ENCODE data around the gene LRWD1. TPM values are rescaled to one million over a fixed set of nuclear protein-coding genes. Genes with fewer than 3 reads are reported as not detected.
"Not testable (repeated sequence)": the region's sequence is repeated elsewhere in the genome, so short reads cannot be mapped to it uniquely, and the experiment has no call there.

LRWD1 gene
- total RNA-seq, 1 experiment from 2014 or later: 35.4 TPM

DNA sequence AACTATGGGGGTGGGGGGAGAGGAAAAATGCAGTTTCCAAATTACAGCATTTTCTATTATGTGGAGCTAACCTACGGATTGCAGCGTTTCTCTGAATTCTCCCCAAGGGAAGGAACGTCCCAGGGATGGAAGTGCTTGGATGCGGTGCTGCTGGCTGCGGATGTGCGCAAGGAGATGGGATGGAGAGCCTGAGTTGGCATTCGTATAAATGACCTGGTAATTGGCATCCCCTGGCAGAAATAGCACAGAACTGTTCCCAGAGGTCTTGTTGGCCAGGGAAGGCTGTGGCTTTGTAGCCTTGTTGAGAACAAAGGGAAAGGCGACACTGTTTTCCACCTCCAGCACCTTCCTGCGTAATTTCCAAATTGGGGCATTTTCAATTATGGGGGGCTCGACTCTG is 28.7 kb upstream of the LRWD1 start:
- in situ Hi-C loops (cut with HindIII; ENCODE audit: low pct_unique_long_range_greater_than_20kb, low sequenced_read_pairs): no loop called here
- DNase-seq (ENCODE audit: low read depth): no peak

GRCh38 chr7:102439963-102440795 is 24.6 kb upstream of the LRWD1 start:
- in situ Hi-C loops (cut with HindIII; ENCODE audit: low pct_unique_long_range_greater_than_20kb, low sequenced_read_pairs): no loop called here
- peak; percentile 76 for DNase-seq (ENCODE audit: low read depth)

GRCh38 chr7:102444961-102445673 is 19.7 kb upstream of the LRWD1 start:
- in situ Hi-C loops (cut with HindIII; ENCODE audit: low pct_unique_long_range_greater_than_20kb, low sequenced_read_pairs): no loop called here
- DNase-seq (ENCODE audit: low read depth): no peak

DNA sequence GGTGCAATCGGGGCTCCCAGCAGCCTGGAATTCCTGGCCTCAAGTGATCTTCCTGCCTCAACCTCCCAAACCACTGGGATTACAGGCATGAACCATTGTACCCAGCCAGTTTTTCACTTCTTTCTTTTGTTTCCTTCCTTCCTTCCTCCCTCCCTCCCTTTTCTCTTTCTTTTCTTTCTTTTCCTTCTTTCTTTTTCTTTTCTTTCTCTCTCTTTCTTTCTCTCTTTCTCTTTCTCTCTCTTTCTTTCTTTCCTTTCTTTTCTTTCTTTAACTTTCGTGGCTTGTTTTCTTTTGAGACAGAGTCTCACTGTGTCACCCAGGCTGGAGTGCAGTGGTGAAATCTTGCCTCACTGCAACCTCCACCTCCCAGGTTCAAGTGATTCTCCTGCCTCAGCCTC is 19.1 kb upstream of the LRWD1 start:
- DNase-seq (ENCODE audit: low read depth): no peak

DNA sequence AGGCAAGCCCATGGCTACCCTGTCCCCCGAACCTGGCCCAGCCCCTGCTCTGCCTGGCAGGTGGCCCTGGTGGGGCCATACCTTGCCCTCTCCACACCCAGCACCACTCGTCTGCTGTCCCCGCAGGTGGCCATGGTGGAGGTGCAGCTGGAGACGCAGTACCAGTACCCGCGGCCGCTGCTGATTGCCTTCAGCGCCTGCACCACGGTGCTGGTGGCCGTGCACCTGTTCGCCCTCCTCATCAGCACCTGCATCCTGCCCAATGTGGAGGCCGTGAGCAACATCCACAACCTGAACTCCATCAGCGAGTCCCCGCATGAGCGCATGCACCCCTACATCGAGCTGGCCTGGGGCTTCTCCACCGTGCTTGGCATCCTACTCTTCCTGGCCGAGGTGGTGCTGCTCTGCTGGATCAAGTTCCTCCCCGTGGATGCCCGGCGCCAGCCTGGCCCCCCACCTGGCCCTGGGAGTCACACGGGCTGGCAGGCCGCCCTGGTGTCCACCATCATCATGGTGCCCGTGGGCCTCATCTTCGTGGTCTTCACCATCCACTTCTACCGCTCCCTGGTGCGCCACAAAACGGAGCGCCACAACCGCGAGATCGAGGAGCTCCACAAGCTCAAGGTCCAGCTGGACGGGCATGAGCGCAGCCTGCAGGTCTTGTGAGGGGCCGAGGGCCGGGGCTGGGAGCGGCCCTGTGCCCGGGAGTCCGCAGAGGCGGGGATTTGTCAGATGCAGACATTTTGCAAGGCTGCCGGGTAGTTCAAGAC is 18.2 kb upstream of the LRWD1 start:
- no peak for DNase-seq (ENCODE audit: low read depth)
- in situ Hi-C loops (cut with HindIII; ENCODE audit: low pct_unique_long_range_greater_than_20kb, low sequenced_read_pairs): no loop called here

More for the DNA sequence above, 19.1 kb upstream of the LRWD1 start:
- in situ Hi-C loops (cut with HindIII; ENCODE audit: low pct_unique_long_range_greater_than_20kb, low sequenced_read_pairs): no loop called here

GRCh38 chr7:102447311-102447710 is 17.5 kb upstream of the LRWD1 start:
- DNase-seq (ENCODE audit: low read depth): no peak
- in situ Hi-C loops (cut with HindIII; ENCODE audit: low pct_unique_long_range_greater_than_20kb, low sequenced_read_pairs): no loop called here

DNA sequence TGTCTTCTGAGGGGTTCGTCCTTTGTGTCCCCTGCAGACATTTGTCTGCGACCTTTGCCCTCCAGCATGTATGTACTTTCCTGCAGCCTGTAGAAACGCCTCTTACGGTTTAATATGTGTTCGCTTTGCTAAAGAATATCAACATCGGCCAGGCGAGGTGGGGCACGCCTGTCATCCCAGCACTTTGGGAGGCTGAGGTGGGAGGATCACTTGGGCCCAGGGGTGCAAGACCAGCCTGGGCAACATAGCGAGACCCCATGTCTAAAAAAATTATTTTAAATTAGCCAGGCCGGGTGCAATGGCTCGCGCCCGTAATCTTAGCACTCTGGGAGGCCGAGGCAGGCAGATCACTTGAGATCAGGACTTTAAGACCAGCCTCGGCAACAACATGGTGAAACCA is 15.6 kb upstream of the LRWD1 start:
- in situ Hi-C loops (cut with HindIII; ENCODE audit: low pct_unique_long_range_greater_than_20kb, low sequenced_read_pairs): no loop called here
- no peak for DNase-seq (ENCODE audit: low read depth)

DNA sequence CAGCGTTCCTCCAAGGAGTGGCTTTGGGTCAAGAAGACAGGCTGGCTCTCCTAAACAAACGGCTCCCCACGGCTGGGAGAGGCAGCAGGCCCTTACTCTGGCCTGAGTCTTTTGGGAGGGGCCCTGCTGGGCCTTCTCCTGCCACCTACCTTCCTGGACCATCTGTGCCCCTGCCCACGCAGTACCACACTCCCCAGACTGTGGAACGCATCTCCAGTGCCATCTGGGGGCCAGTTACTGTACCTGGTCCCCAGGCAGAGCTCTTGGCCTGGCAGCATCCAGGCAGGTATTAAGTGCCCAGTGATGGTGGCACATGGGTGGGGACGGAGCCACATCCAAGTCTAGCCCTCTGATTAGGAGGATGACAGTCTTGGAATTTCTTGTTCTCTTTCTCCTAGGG is 14.5 kb upstream of the LRWD1 start:
- no peak for DNase-seq (ENCODE audit: low read depth)
- in situ Hi-C loops (cut with HindIII; ENCODE audit: low pct_unique_long_range_greater_than_20kb, low sequenced_read_pairs): no loop called here

GRCh38 chr7:102451371-102452054 is 13.3 kb upstream of the LRWD1 start:
- in situ Hi-C loops (cut with HindIII; ENCODE audit: low pct_unique_long_range_greater_than_20kb, low sequenced_read_pairs): no loop called here
- DNase-seq (ENCODE audit: low read depth): no peak

DNA sequence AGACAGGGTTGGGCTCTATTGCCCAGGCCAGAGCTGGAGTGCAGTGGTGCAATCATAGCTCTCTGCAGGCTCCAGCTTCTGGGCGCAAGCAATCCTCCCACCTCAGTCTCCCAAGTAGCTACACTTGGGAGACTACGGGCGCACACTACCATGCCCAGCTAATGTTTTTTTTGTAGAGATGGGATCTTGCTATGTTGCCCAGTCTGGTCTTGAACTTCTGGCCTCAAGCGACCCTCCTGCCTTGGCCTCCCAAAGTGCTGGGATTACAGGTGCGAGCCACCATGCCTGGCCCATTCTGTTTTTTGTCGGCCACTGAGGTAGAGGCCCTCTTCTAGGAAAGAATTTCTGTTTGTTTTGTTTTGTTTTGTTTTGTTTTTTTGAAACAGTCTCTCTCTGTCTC is 12.3 kb upstream of the LRWD1 start:
- in situ Hi-C loops (cut with HindIII; ENCODE audit: low pct_unique_long_range_greater_than_20kb, low sequenced_read_pairs): no loop called here
- no peak for DNase-seq (ENCODE audit: low read depth)

- in situ Hi-C loops (cut with HindIII; ENCODE audit: low pct_unique_long_range_greater_than_20kb, low sequenced_read_pairs): no loop called here
- no peak for DNase-seq (ENCODE audit: low read depth)
Observed at GRCh38 chr7:102453319-102453718, 11.5 kb upstream of the LRWD1 start.

DNA sequence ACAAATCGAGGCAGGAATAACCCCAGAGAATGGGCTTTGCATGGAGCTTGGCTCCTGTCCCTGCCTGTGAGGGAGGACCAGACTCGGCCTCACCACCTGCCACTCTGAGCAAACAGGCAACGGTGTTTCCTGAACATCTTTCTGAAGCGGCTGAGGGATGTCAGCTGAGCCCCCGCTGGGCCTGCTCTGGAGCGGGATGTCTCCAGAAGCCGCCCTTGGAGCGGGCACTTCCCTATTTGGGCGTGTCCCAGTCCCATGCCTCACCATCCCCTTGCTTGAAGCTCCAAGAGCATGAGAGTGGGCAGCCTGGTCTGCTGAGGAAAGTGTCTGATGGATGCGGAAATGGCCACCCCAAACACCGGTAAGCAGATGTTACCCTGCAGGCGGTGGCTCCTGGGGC is 10.3 kb upstream of the LRWD1 start:
- no peak for DNase-seq (ENCODE audit: low read depth)
- in situ Hi-C loops (cut with HindIII; ENCODE audit: low pct_unique_long_range_greater_than_20kb, low sequenced_read_pairs): no loop called here

DNA sequence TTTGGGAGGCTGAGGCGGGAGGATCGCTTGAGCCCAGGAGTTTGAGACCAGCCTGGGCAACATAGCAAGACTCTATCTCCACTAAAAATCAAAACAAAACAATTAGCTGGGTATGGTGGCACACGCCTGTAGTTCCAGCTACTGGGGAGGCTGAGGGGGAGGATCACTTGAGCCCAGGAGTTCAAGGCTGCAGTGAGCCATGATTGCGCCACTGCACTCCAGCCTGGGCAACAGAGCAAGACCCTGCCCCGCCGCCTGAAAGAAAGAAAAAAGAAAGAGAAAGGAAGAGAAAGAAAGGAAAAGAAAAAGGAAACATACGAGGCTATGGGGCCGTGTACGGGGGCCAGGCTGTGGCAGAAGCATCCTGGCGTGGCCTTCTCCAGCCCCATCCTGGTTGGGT is 9.9 kb upstream of the LRWD1 start:
- DNase-seq (ENCODE audit: low read depth); in situ Hi-C loops (cut with HindIII; ENCODE audit: low pct_unique_long_range_greater_than_20kb, low sequenced_read_pairs): not testable (repeated sequence)

GRCh38 chr7:102455596-102455995 is 9.2 kb upstream of the LRWD1 start:
- in situ Hi-C loops (cut with HindIII; ENCODE audit: low pct_unique_long_range_greater_than_20kb, low sequenced_read_pairs): no loop called here
- DNase-seq (ENCODE audit: low read depth): no peak

GRCh38 chr7:102456327-102456726 is 8.5 kb upstream of the LRWD1 start:
- DNase-seq (ENCODE audit: low read depth): no peak
- in situ Hi-C loops (cut with HindIII; ENCODE audit: low pct_unique_long_range_greater_than_20kb, low sequenced_read_pairs): no loop called here

- DNase-seq (ENCODE audit: low read depth): no peak
- in situ Hi-C loops (cut with HindIII; ENCODE audit: low pct_unique_long_range_greater_than_20kb, low sequenced_read_pairs): no loop called here
Observed at GRCh38 chr7:102457352-102457924, 7.3 kb upstream of the LRWD1 start.

DNA sequence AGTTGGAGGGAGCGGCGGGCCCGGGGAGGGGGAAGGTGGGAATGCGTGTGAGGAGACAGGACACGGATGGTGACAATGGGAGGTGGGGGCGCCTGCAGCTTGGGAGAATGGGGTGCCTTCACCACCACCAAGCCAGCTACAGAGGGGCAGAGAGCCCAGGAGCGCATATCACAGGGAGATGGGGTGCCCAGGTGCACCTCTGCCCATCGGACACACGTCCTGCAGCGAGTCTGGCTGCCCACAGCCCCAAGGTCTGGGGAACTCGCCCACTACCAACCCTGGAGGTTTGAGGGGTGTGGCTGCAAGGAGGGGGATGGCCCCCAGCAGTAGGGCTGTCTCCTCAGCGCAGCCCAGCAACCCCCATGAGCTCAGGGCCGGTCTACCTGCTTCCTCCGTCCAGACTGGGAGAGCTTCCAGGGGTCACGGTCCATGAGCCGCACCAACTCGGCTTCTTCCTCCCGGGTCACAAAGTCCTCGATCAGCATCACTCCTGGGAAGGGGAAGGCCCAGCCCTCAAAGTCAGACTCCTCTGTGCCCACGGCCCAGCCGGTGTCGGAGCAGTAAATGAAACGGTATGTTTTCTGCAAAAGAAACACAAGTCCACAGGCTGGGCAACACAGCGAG is 5.5 kb upstream of the LRWD1 start:
- DNase-seq (ENCODE audit: low read depth): no peak
- in situ Hi-C loops (cut with HindIII; ENCODE audit: low pct_unique_long_range_greater_than_20kb, low sequenced_read_pairs): no loop called here

GRCh38 chr7:102460467-102460866 is 4.3 kb upstream of the LRWD1 start:
- in situ Hi-C loops (cut with HindIII; ENCODE audit: low pct_unique_long_range_greater_than_20kb, low sequenced_read_pairs): no loop called here
- DNase-seq (ENCODE audit: low read depth): no peak
